HG03196 (cell line): ENCODE measurements around the gene BLVRB.
"Not testable (repeated sequence)": the region's sequence is repeated elsewhere in the genome, so short reads cannot be mapped to it uniquely, and the experiment has no call there.

Experiments used
- ATAC-seq: cut with Tn5 transposase; IDR thresholded peaks from one replicate; pipeline ENCODE4 v1.9.1; 2021; ENCODE audit not compliant: unreplicated experiment

BLVRB gene

GRCh38 chr19:40489882-40490230 lies 24.3 kb upstream of the BLVRB start:
- ATAC-seq = no peak

GRCh38 chr19:40486017-40486416 lies 20.5 kb upstream of the BLVRB start:
- ATAC-seq = no peak

DNA sequence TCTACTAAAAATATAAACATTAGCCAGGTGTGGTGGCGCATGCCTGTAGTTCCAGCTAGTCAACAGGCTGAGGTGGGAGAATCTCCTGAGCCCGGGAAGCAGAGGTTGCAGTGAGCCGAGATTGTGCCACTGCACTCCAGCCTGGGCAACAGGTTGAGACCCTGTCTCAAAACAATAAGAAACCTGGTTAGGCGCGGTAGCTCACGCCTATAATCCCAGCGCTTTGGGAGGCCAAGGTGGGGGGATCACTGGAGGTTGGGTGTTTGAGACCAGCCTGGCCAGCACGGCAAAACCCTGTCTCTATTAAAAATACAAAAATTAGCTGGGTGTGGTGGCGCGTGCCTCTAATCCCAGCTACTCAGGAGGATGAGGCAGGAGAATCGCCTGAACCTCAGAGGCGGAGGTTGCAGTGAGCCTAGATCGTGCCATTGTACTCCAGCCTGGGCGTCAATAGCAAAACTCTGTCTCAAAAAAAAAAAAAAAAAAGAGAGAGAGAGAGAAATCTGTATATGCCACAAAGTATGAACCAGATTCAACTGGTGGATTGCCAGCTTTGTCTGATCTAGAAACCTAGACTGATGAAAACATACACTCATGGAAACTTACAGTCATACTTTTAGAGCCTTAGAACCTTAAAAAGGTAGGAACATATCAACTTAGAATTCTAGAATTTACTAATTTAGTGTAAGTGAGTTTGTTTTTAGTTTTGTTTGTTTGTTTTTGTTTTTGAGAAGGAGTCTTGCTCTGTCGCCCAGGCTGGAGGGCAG lies 10.5 kb upstream of the BLVRB start:
- ATAC-seq = not testable (repeated sequence)

- no peak for ATAC-seq
Measured at GRCh38 chr19:40474737-40475136, 9.2 kb upstream of the BLVRB start.

DNA sequence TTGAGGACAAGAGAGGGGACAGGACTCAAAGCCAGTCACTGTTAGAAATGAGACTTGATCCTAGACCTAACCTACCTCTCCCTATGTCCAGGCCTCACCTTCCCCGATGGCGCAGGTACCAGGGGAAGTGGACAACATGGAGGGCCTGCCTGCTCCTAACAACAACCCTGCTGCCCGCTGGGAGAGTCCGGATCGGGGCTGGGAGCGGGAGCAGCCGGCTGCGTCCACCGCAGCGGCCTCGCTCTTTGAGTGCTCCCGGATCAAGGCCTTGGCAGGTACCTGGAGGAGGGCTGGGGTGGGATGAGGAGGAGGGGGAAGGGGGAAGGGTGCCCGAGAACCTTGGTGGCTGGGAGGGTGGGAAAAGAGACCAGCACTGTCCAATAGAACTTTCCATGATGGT lies 7.0 kb upstream of the BLVRB start:
- no peak for ATAC-seq

DNA sequence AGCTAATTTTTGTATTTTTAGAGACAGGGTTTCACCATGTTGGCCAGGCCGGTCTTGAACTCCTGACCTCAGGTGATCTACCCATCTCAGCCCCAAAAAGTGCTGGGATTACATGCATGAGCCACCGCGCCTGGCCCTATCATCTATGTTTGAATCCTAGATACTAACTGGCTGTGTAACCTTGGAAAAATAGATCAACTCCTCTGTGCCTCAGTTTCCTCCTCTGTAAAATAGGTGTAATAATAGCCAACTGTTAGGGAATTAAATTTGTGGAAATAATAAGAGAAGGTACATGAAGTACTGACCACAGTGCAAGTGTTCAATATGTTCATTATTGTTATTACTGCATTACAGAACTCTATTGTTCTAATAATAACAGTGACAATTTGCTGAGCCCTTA lies 5.6 kb upstream of the BLVRB start:
- no peak for ATAC-seq

GRCh38 chr19:40469011-40469410 lies 3.5 kb upstream of the BLVRB start:
- ATAC-seq = no peak

DNA sequence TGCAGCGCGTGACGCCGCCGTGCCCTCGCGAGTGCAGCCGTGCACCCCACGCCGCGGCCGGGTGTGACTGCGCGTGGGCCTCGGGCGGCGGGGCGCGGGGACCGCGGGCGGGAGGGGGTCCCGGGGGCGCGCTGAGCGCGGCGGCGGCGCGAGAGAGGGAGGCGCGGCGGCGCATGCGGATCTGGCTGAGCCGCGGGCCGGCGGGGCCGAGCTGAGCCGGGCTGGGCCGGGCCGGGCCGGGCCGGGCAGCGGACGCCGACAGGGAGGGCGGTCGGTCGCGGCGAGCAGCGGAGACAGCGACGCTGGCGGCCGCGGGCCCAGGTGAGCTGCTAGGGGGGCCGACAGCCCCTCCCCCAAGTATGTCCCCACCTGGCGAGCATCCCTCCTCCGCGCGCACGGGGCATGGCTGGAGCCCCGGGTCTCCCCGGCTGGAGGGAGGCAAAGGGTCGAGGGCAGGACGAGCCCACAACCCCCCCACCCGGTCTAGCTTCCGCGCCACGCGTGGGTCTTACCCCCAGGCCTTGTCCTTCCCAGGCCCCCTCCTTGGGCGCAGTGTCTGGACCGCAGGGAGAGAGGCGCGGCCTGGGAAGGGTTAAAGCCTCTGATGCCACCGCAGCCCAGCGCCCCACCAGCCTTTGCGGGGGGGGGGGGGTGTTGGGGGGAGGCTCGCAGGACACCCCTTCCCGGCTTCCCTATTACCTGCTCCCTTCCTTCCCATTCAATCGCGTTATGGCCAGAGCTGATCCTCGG lies 1.6 kb upstream of the BLVRB start, which contains the start of gene SPTBN4:
Gene SPTBN4, plus strand, starts transcription at position 17 of the 750 bp plus-strand sequence. CDS start 5,621 bp downstream, outside the sequence.
- ATAC-seq = no peak

GRCh38 chr19:40466219-40466984 lies 857 bp upstream of the BLVRB start:
- ATAC-seq = peak; percentile 25

- ATAC-seq = no peak
Measured at GRCh38 chr19:40465025-40465556, 454 bp downstream of the BLVRB start.

GRCh38 chr19:40464059-40465024 lies 1.2 kb downstream of the BLVRB start:
- ATAC-seq = no peak

GRCh38 chr19:40463587-40464037 lies 1.9 kb downstream of the BLVRB start:
- not testable (repeated sequence) for ATAC-seq

- ATAC-seq = no peak
Measured at GRCh38 chr19:40461669-40462221, 3.8 kb downstream of the BLVRB start.

- ATAC-seq = no peak
Measured at GRCh38 chr19:40460185-40460584, 5.4 kb downstream of the BLVRB start.

GRCh38 chr19:40458597-40458974 lies 7.0 kb downstream of the BLVRB start:
- no peak for ATAC-seq

DNA sequence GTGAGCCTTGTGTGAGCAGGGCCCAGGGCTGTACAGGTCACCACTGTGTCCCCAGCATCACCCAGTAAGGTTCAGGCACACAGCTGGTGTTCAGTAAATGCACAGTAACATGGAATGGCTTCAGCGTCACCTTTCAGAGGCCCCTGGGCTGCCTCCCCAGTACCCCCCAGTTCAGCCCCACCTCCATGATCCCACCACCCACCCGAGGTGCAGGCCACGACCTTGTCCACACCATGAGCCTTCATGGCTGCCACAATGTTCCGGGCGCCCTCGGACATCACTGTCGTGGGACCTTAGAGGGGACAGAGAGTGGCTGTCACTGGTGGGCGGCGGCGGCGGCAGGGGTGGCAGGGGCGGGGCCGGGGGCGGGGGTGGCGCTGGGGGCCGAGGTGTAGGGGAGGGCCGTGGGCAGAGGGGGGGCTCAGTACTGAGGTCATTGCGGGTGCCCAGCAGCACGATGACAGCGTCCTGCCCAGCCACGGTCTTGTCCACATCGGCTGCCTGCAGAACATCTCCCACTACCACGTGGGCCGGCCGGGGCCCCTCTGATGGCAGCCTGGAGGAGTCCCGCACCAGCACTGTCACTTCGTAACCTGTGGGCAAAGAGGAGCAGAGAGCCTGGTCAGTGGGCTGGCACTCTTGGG lies 7.5 kb downstream of the BLVRB start:
- ATAC-seq = no peak

GRCh38 chr19:40457048-40457447 lies 8.5 kb downstream of the BLVRB start:
- no peak for ATAC-seq

DNA sequence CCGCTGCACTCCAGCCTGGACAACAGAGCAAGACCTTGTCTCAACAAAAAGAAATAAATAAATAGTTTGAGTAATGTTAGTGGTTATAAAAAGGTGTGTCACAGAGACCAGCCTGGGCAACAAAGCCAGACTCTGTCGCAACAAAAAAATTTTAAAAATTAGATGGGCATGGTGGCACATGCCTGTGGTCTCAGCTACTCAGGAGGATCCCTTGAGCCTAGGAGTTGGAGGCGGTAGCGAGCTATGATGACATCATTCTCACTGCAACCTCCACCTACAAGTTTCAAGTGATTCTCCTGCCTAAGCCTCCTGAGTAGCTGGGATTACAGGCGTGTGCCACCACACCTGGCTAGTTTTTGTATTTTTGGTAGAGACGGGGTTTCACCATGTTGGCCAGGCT lies 11.6 kb downstream of the BLVRB start:
- ATAC-seq = not testable (repeated sequence)

DNA sequence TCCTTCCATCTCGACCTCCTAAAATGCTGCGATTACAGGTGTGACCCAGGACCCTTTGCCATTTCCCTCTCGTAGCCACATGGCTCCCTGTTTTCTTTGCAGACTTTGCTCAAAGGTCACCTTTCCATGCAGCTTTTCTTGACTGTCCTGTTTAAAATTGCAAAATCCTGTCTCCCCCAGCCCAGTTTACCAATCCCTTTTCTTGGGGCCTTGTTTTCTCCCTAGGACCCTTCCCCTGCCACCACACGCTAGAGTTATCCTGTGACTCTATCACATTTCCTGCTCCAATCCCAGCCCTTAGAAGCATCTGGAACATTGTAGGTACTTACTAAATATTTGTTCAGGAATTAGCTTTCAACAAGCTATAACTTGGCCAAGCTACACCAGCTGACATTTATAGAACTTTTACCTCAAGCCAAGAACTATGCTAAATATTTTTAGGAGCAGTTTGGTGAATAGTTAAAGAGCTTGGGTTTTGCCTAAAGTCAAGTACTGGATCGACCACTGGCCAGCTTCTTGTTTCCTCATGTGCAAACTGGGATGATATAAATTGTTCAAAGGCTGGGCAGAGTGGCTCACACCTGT lies 12.3 kb downstream of the BLVRB start:
- ATAC-seq = no peak
